K562 (cell line): Measurements from ENCODE around the gene MICU1. TPM values are rescaled to one million over a fixed set of nuclear protein-coding genes. Genes with fewer than 3 reads are reported as not detected.

Source experiments
- BDP1 ChIP-seq: IDR thresholded peaks from 3 replicates; pipeline ENCODE4 v1.6.1; 2011; ENCODE audit not compliant: insufficient read length, insufficient read depth
- CBFA2T2 ChIP-seq: fragments of 450-650 bp; conservative IDR thresholded peaks from 2 replicates; pipeline ENCODE4 v1.6.1; 2017; ENCODE audit warnings: mild to moderate bottlenecking
- CCAR2 ChIP-seq: fragments of 200-400 bp; formaldehyde crosslinking; IDR thresholded peaks from 2 replicates; pipeline ENCODE4 v1.6.1; 2017; ENCODE audit warnings: mild to moderate bottlenecking, low read depth, low read length
- CCNT2 ChIP-seq: IDR thresholded peaks from 2 replicates; pipeline ENCODE4 v1.6.1; 2011; ENCODE audit warnings: borderline replicate concordance, low read depth, mild to moderate bottlenecking, moderate library complexity, mixed read lengths, low read length; ENCODE audit not compliant: insufficient read length; ENCODE audit errors: extremely low read depth
- DPF2 ChIP-seq: fragments of 450-650 bp; IDR thresholded peaks from 2 replicates; pipeline ENCODE4 v1.6.1; 2016
- ESRRA ChIP-seq: fragments of 450-650 bp; IDR thresholded peaks from 2 replicates; pipeline ENCODE4 v1.6.1; 2014; ENCODE audit warnings: low read depth, mild to moderate bottlenecking, moderate library complexity, borderline replicate concordance
- HDAC1 ChIP-seq, 2 experiments: fragments of 450-650 bp; IDR thresholded peaks; 2 replicates each; pipeline ENCODE4 v1.6.1; 2016 to 2017; ENCODE audit warnings: inconsistent platforms in 1 of 2, mild to moderate bottlenecking in 1 of 2, moderate library complexity in 1 of 2
- HNRNPH1 ChIP-seq: fragments of 200-400 bp; formaldehyde crosslinking; optimal IDR thresholded peaks from 2 replicates; pipeline ENCODE3; 2017; ENCODE audit warnings: low read depth, mild to moderate bottlenecking, low read length, moderate library complexity
- MAFK ChIP-seq: IDR thresholded peaks from 2 replicates; pipeline ENCODE4 v1.6.1; 2011; ENCODE audit warnings: low read length, improper control_type of control experiment
- NFE2L1 ChIP-seq: fragments of 450-650 bp; IDR thresholded peaks from 2 replicates; pipeline ENCODE4 v1.6.1; 2016; ENCODE audit warnings: missing genetic modification characterization, low read depth, mild to moderate bottlenecking, missing compliant biosample characterization, moderate library complexity, borderline replicate concordance
- PHTF2 ChIP-seq: fragments of 250-450 bp; sonication (Bioruptor Pico); IDR thresholded peaks from 2 replicates; pipeline ENCODE4 v1.5.0; 2021; ENCODE audit warnings: mild to moderate bottlenecking
- PRPF4 ChIP-seq: fragments of 200-400 bp; formaldehyde crosslinking; IDR thresholded peaks from one replicate; pipeline ENCODE4 v1.6.1; 2017; ENCODE audit warnings: low read length, low read depth, mild to moderate bottlenecking; ENCODE audit not compliant: insufficient read depth, poor library complexity, severe bottlenecking
- PTBP1 ChIP-seq: fragments of 200-400 bp; formaldehyde crosslinking; IDR thresholded peaks from 2 replicates; pipeline ENCODE4 v1.6.1; 2017; ENCODE audit warnings: low read depth, low read length
- PTRF ChIP-seq: fragments of 450-650 bp; IDR thresholded peaks from 2 replicates; pipeline ENCODE4 v1.6.1; 2016; ENCODE audit warnings: mild to moderate bottlenecking, missing genetic modification characterization, missing compliant biosample characterization
- RFX7 ChIP-seq: fragments of 250-450 bp; sonication (Bioruptor Pico); IDR thresholded peaks from 2 replicates; pipeline ENCODE4 v1.5.1; 2021; ENCODE audit warnings: mild to moderate bottlenecking
- SAP30 ChIP-seq: fragments of 200-600 bp; sonication (generic); IDR thresholded peaks from 2 replicates; pipeline ENCODE4 v1.6.1; 2012; ENCODE audit warnings: borderline replicate concordance, low read depth, mild to moderate bottlenecking, moderate library complexity, low read length, control low read depth, inconsistent platforms; ENCODE audit not compliant: insufficient read depth, poor library complexity, severe bottlenecking
- SLC30A9 ChIP-seq: fragments of 250-450 bp; sonication (Bioruptor Pico); IDR thresholded peaks from 2 replicates; pipeline ENCODE4 v1.8.0; 2022; ENCODE audit warnings: mild to moderate bottlenecking, moderate library complexity
- SMARCC2 ChIP-seq: fragments of 450-650 bp; IDR thresholded peaks from 2 replicates; pipeline ENCODE4 v1.6.1; 2017; ENCODE audit warnings: antibody characterized with exemption, moderate library complexity, mild to moderate bottlenecking, low read depth
- TAF7 ChIP-seq: fragments of 450-650 bp; IDR thresholded peaks from 2 replicates; pipeline ENCODE4 v1.6.1; 2016; ENCODE audit warnings: missing genetic modification characterization, missing compliant biosample characterization
- ZEB2 ChIP-seq: fragments of 450-650 bp; IDR thresholded peaks from 2 replicates; pipeline ENCODE4 v1.6.1; 2016
- ZNF695 ChIP-seq: fragments of 450-650 bp; formaldehyde crosslinking; IDR thresholded peaks from 2 replicates; pipeline ENCODE4 v1.4.0; 2020; ENCODE audit warnings: mild to moderate bottlenecking, moderate library complexity
- ZNF76 ChIP-seq: fragments of 250-450 bp; sonication (Bioruptor Pico); IDR thresholded peaks from 2 replicates; pipeline ENCODE4 v1.4.0; 2020; ENCODE audit warnings: mild to moderate bottlenecking, moderate library complexity, borderline replicate concordance
- ZNF780A ChIP-seq: fragments of 250-450 bp; sonication (Bioruptor Pico); IDR thresholded peaks from 2 replicates; pipeline ENCODE4 v1.5.0; 2021; ENCODE audit warnings: mild to moderate bottlenecking
- polyA plus RNA-seq, 8 experiments: library from polyadenylated mRNA; depleted of rRNA in 4 of 8; stranded (reverse) in 5 of 8; unstranded in 3 of 8; fragments of >200 nt; fragmentation: Nextera tagmentation in 2 of 8; fragmentation: Illumina TruSeq in 1 of 8; extraction: Ambion mirVana in 2 of 8; extraction: Trizol in 1 of 8; gene quantifications; 2 replicates each; pipeline versions ENCODE4 v1.2.1 to v1.2.3, GENCODE V29; 2011 to 2014; ENCODE audit warnings: inconsistent platforms in 1 of 8, missing spikeins in 1 of 8
- total RNA-seq, 7 experiments: library from RNA; depleted of rRNA in 6 of 7; stranded (reverse); fragments of >200 nt in 6 of 7; fragmentation: Illumina TruSeq in 2 of 7; extraction: Trizol in 2 of 7; gene quantifications; 2 replicates each; pipeline versions ENCODE4 v1.2.1 to v1.2.3, GENCODE V29; 2011 to 2021; ENCODE audit warnings: low replicate concordance in 1 of 7
- TF ChIP-seq, protein P1 (sequence below): sonication (generic); formaldehyde crosslinking; IDR thresholded peaks from 2 replicates; pipeline ENCODE4 v1.8.1; 2023; ENCODE audit warnings: mild to moderate bottlenecking, missing genetic modification reagents
- TF ChIP-seq, protein P2 (sequence below), 2 experiments: fragments of 450-650 bp; IDR thresholded peaks; 2 replicates each; pipeline ENCODE4 v1.6.1; 2016
- TF ChIP-seq, protein P3 (sequence below): IDR thresholded peaks from 2 replicates; pipeline ENCODE4 v1.6.1; 2014; ENCODE audit warnings: antibody characterized with exemption

MICU1 gene
- total and polyA plus RNA-seq, 9 of the 15 experiments (the other 6 are each of a cell fraction or from before 2014, with no cell fraction given) = 29.3 to 76.8 (median 48.4) TPM

DNA sequence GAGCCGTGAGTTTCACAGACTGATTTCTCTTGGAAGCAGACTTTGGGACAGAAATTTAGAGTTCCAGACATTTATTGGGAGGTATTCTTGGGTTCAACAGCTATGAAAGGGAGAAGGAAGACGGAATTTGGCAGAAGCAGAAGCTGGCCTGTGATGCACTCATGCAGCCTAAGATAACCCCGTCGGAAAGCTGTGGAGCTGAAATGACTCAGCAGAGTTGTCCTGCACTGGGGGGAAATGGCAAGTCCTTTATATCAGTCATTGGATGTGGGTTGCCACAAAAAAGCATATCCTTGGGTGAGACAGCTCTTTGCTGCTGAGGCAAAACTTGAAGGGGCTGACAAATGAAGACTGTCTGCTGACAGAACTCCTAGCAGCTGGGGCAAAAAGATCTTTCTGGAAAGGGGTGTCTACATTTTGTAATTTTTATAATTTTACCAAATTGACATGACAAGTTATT lies 11.5 kb upstream of the MICU1 start (continued):
- TF ChIP-seq SAP30 (no peak), PHTF2 (CRISPR knock-in tag) (no peak), SMARCC2 (peak; percentile 82; the same call in 1 of the 2 replicates), ZNF695 (no peak), DPF2 (peak; percentile 97), NFE2L1 (tag) (peak; percentile 93), BDP1 (no peak), PTRF (tag) (0 out of 2 replicates have a peak, but pooled peaks have one; percentile 9), PRPF4 (no peak), ZNF76 (CRISPR knock-in tag) (no peak), SLC30A9 (CRISPR knock-in tag) (no peak), CBFA2T2 (peak; percentile 64; the same call in 1 of the 2 replicates), CCNT2 (no peak), HDAC1 (IDR thresholded peaks at IDR 0.05) (peak; percentile 56 to 100; a peak in 3 of 4 replicates), RFX7 (CRISPR knock-in tag) (no peak), ESRRA (peak; percentile 33; the same call in 1 of the 2 replicates), ZEB2 (peak; percentile 94), PTBP1 (no peak), ZNF780A (no peak), TAF7 (tag) (no peak), HNRNPH1 (no peak), CCAR2 (no peak), MAFK (peak; percentile 97)
- TF ChIP-seq, protein P1, sequence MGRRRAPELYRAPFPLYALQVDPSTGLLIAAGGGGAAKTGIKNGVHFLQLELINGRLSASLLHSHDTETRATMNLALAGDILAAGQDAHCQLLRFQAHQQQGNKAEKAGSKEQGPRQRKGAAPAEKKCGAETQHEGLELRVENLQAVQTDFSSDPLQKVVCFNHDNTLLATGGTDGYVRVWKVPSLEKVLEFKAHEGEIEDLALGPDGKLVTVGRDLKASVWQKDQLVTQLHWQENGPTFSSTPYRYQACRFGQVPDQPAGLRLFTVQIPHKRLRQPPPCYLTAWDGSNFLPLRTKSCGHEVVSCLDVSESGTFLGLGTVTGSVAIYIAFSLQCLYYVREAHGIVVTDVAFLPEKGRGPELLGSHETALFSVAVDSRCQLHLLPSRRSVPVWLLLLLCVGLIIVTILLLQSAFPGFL (CRISPR knock-in tag) = no peak
- TF ChIP-seq, protein P2, sequence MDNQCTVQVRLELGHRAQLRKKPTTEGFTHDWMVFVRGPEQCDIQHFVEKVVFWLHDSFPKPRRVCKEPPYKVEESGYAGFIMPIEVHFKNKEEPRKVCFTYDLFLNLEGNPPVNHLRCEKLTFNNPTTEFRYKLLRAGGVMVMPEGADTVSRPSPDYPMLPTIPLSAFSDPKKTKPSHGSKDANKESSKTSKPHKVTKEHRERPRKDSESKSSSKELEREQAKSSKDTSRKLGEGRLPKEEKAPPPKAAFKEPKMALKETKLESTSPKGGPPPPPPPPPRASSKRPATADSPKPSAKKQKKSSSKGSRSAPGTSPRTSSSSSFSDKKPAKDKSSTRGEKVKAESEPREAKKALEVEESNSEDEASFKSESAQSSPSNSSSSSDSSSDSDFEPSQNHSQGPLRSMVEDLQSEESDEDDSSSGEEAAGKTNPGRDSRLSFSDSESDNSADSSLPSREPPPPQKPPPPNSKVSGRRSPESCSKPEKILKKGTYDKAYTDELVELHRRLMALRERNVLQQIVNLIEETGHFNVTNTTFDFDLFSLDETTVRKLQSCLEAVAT (IDR thresholded peaks at IDR 0.05) = peak; percentile 80 to 83
- TF ChIP-seq, protein P3, sequence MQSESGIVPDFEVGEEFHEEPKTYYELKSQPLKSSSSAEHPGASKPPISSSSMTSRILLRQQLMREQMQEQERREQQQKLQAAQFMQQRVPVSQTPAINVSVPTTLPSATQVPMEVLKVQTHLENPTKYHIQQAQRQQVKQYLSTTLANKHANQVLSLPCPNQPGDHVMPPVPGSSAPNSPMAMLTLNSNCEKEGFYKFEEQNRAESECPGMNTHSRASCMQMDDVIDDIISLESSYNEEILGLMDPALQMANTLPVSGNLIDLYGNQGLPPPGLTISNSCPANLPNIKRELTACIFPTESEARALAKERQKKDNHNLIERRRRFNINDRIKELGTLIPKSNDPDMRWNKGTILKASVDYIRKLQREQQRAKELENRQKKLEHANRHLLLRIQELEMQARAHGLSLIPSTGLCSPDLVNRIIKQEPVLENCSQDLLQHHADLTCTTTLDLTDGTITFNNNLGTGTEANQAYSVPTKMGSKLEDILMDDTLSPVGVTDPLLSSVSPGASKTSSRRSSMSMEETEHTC = no peak
